ENCODE measurements around the gene CECR2.

Gene CECR2

DNA sequence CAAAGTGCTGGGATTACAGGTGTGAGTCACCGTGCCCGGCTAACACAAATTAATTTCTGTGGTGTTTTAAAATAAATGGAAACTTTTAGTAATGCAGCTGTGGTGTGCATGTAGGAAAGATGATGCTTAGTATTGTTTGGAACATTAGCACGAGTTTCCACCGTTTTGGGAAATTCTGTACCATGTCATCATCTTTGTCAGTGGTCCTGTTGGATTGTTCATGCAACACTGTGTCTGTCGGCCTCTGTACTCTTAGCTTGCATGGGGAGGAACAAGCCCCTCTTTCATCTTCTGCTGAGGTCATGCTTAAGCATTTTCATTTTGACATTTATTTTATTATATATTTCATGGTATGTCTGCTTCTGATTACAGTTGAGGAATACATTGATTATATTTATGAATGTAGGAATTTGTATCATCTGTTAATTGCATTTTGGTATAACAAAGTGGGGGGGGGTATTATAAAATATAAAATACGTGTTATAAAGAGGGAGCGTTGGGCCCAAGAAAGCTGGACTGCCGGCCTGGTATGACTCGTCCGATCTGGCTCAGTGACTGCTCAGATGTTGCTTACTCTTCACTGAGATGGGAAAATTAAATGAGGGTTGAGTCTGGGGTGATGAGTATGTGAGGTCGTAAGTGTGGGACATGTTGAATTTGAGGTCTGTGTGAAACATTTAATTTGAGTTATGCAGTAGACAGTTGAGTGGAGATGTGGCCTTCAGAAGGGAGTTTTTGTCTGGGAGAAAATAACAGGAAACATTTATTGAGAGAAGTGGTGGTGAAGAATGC, 28.7 kb downstream of the CECR2 start:
- no peak overlapping the region for H3K27ac ChIP-seq (ENCODE audit: insufficient read depth in 1 of 2, low read depth in 1 of 2, low read length in 2 of 2, poor library complexity in 1 of 2, severe bottlenecking in 2 of 2)
- ChIA-PET POLR2A (no interaction called here), CTCF (interaction anchor here (1.2 kb wide), 1 partner anchor 29 kb away, joined by 4 read pairs; the partner anchor contains the start of gene CECR2)
- 98% methylated on average over 11 of the region's 11 CpGs for WGBS (ENCODE audit: insufficient coverage)
- no peaks in the 10 kb centered on the region for H3K4me1 ChIP-seq (ENCODE audit: control extremely low read depth in 1 of 4, control insufficient read depth in 4 of 4, insufficient read depth in 4 of 4, low read length in 3 of 4)
- no peaks in the 10 kb centered on the region for H3K36me3 ChIP-seq (ENCODE audit: control insufficient read depth in 4 of 4, insufficient read depth in 4 of 4, low read length in 3 of 4)
- DNase-seq: no peak
- H3K9me3 ChIP-seq (ENCODE audit: control extremely low read depth in 1 of 5, control insufficient read depth in 4 of 5, insufficient read depth in 2 of 5, low read depth in 1 of 5, low read length in 4 of 5): no peaks in the 10 kb centered on the region
- no peak overlapping the region for H3K4me3 ChIP-seq (ENCODE audit: control insufficient read depth in 1 of 7, extremely low read depth in 1 of 7, insufficient read depth in 4 of 7, low read depth in 2 of 7, low read length in 6 of 7)
- H3K27me3 ChIP-seq (replicated peaks in 2 of 5; ENCODE audit: control insufficient read depth in 4 of 5, insufficient read depth in 5 of 5, low read length in 4 of 5): peaks cover 0 to 1% (median 0%) of the 10 kb centered on the region in 5 experiments

DNA sequence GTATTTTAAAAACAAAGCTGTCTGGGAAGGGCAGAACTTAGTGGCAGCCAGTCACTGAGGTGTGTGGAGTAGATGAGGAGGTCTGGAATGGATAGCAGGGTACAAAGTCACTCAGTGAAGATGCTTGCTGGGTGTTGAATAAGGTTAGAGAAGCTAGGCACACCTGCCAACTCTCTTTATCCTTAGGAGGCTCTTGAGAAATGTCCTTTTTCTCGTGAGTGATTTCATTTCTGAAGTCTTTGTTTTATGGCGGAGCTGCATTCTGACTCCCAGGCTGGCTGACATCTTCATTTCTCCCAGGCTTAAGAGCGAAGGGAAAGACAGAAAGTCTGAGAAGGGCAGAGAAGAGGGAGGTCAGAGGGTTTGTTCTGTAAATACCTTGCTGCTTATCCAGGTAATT, 31.0 kb downstream of the CECR2 start:
- CTCF ChIA-PET: no interaction called here

GRCh38 chr22:17401728-17402127, 32.5 kb downstream of the CECR2 start:
- POLR2A ChIA-PET: no interaction called here
- peaks cover 0 to 1% (median 0%) of the 10 kb centered on the region in 5 experiments for H3K27me3 ChIP-seq (replicated peaks in 2 of 5; ENCODE audit: control insufficient read depth in 4 of 5, insufficient read depth in 5 of 5, low read length in 4 of 5)
- CTCF ChIA-PET: no interaction called here
- no peaks in the 10 kb centered on the region for H3K36me3 ChIP-seq (ENCODE audit: control insufficient read depth in 4 of 4, insufficient read depth in 4 of 4, low read length in 3 of 4)
- no peak overlapping the region for H3K4me3 ChIP-seq (ENCODE audit: control insufficient read depth in 1 of 7, extremely low read depth in 1 of 7, insufficient read depth in 4 of 7, low read depth in 2 of 7, low read length in 6 of 7)
- H3K27ac ChIP-seq (ENCODE audit: insufficient read depth in 1 of 2, low read depth in 1 of 2, low read length in 2 of 2, poor library complexity in 1 of 2, severe bottlenecking in 2 of 2): no peak overlapping the region
- 94% methylated on average over 5 of the region's 7 CpGs for WGBS (ENCODE audit: insufficient coverage)
- no peak for DNase-seq
- no peaks in the 10 kb centered on the region for H3K9me3 ChIP-seq (ENCODE audit: control extremely low read depth in 1 of 5, control insufficient read depth in 4 of 5, insufficient read depth in 2 of 5, low read depth in 1 of 5, low read length in 4 of 5)
- H3K4me1 ChIP-seq (ENCODE audit: control extremely low read depth in 1 of 4, control insufficient read depth in 4 of 4, insufficient read depth in 4 of 4, low read length in 3 of 4): no peaks in the 10 kb centered on the region

More for the DNA sequence above, 31.0 kb downstream of the CECR2 start:
- Histone ChIP-seq H3K36me3 (ENCODE audit: control insufficient read depth in 4 of 4, insufficient read depth in 4 of 4, low read length in 3 of 4) (no peaks in the 10 kb centered on the region), H3K4me1 (ENCODE audit: control extremely low read depth in 1 of 4, control insufficient read depth in 4 of 4, insufficient read depth in 4 of 4, low read length in 3 of 4) (no peaks in the 10 kb centered on the region), H3K27me3 (replicated peaks in 2 of 5; ENCODE audit: control insufficient read depth in 4 of 5, insufficient read depth in 5 of 5, low read length in 4 of 5) (peaks cover 0 to 1% (median 0%) of the 10 kb centered on the region in 5 experiments), H3K9me3 (ENCODE audit: control extremely low read depth in 1 of 5, control insufficient read depth in 4 of 5, insufficient read depth in 2 of 5, low read depth in 1 of 5, low read length in 4 of 5) (no peaks in the 10 kb centered on the region), H3K27ac (ENCODE audit: insufficient read depth in 1 of 2, low read depth in 1 of 2, low read length in 2 of 2, poor library complexity in 1 of 2, severe bottlenecking in 2 of 2) (no peak overlapping the region), H3K4me3 (ENCODE audit: control insufficient read depth in 1 of 7, extremely low read depth in 1 of 7, insufficient read depth in 4 of 7, low read depth in 2 of 7, low read length in 6 of 7) (no peak overlapping the region)
- POLR2A ChIA-PET: no interaction called here
- WGBS (ENCODE audit: insufficient coverage): 95% methylated on average over 3 of the region's 3 CpGs
- DNase-seq: no peak

GRCh38 chr22:17402293-17402692, 33.0 kb downstream of the CECR2 start:
- no peak for DNase-seq
- no peak overlapping the region for H3K27ac ChIP-seq (ENCODE audit: insufficient read depth in 1 of 2, low read depth in 1 of 2, low read length in 2 of 2, poor library complexity in 1 of 2, severe bottlenecking in 2 of 2)
- H3K27me3 ChIP-seq (replicated peaks in 2 of 5; ENCODE audit: control insufficient read depth in 4 of 5, insufficient read depth in 5 of 5, low read length in 4 of 5): peaks cover 0 to 1% (median 0%) of the 10 kb centered on the region in 5 experiments
- ChIA-PET POLR2A (no interaction called here), CTCF (no interaction called here)
- no peaks in the 10 kb centered on the region for H3K9me3 ChIP-seq (ENCODE audit: control extremely low read depth in 1 of 5, control insufficient read depth in 4 of 5, insufficient read depth in 2 of 5, low read depth in 1 of 5, low read length in 4 of 5)
- no peaks in the 10 kb centered on the region for H3K4me1 ChIP-seq (ENCODE audit: control extremely low read depth in 1 of 4, control insufficient read depth in 4 of 4, insufficient read depth in 4 of 4, low read length in 3 of 4)
- no peaks in the 10 kb centered on the region for H3K36me3 ChIP-seq (ENCODE audit: control insufficient read depth in 4 of 4, insufficient read depth in 4 of 4, low read length in 3 of 4)
- H3K4me3 ChIP-seq (ENCODE audit: control insufficient read depth in 1 of 7, extremely low read depth in 1 of 7, insufficient read depth in 4 of 7, low read depth in 2 of 7, low read length in 6 of 7): no peak overlapping the region

- H3K36me3 ChIP-seq (ENCODE audit: control insufficient read depth in 4 of 4, insufficient read depth in 4 of 4, low read length in 3 of 4): no peaks in the 10 kb centered on the region
- H3K27ac ChIP-seq (ENCODE audit: insufficient read depth in 1 of 2, low read depth in 1 of 2, low read length in 2 of 2, poor library complexity in 1 of 2, severe bottlenecking in 2 of 2): no peak overlapping the region
- H3K27me3 ChIP-seq (replicated peaks in 2 of 5; ENCODE audit: control insufficient read depth in 4 of 5, insufficient read depth in 5 of 5, low read length in 4 of 5): peaks cover 0 to 1% (median 0%) of the 10 kb centered on the region in 5 experiments
- H3K4me3 ChIP-seq (ENCODE audit: control insufficient read depth in 1 of 7, extremely low read depth in 1 of 7, insufficient read depth in 4 of 7, low read depth in 2 of 7, low read length in 6 of 7): no peak overlapping the region
- over 99% methylated on average over 11 of the region's 13 CpGs for WGBS (ENCODE audit: insufficient coverage)
- ChIA-PET CTCF (no interaction called here), POLR2A (no interaction called here)
- DNase-seq: no peak
- no peaks in the 10 kb centered on the region for H3K4me1 ChIP-seq (ENCODE audit: control extremely low read depth in 1 of 4, control insufficient read depth in 4 of 4, insufficient read depth in 4 of 4, low read length in 3 of 4)
- H3K9me3 ChIP-seq (ENCODE audit: control extremely low read depth in 1 of 5, control insufficient read depth in 4 of 5, insufficient read depth in 2 of 5, low read depth in 1 of 5, low read length in 4 of 5): no peaks in the 10 kb centered on the region
Observed at GRCh38 chr22:17403906-17404305, 34.6 kb downstream of the CECR2 start.

GRCh38 chr22:17407643-17408042, 38.4 kb downstream of the CECR2 start:
- Histone ChIP-seq H3K4me1 (ENCODE audit: control extremely low read depth in 1 of 4, control insufficient read depth in 4 of 4, insufficient read depth in 4 of 4, low read length in 3 of 4) (no peaks in the 10 kb centered on the region), H3K27me3 (replicated peaks in 2 of 5; ENCODE audit: control insufficient read depth in 4 of 5, insufficient read depth in 5 of 5, low read length in 4 of 5) (no peaks in the 10 kb centered on the region), H3K9me3 (ENCODE audit: control extremely low read depth in 1 of 5, control insufficient read depth in 4 of 5, insufficient read depth in 2 of 5, low read depth in 1 of 5, low read length in 4 of 5) (no peaks in the 10 kb centered on the region), H3K4me3 (ENCODE audit: control insufficient read depth in 1 of 7, extremely low read depth in 1 of 7, insufficient read depth in 4 of 7, low read depth in 2 of 7, low read length in 6 of 7) (no peak overlapping the region), H3K36me3 (ENCODE audit: control insufficient read depth in 4 of 4, insufficient read depth in 4 of 4, low read length in 3 of 4) (no peaks in the 10 kb centered on the region), H3K27ac (ENCODE audit: insufficient read depth in 1 of 2, low read depth in 1 of 2, low read length in 2 of 2, poor library complexity in 1 of 2, severe bottlenecking in 2 of 2) (no peak overlapping the region)
- ChIA-PET CTCF (no interaction called here), POLR2A (no interaction called here)
- 93% methylated on average over 2 of the region's 5 CpGs for WGBS (ENCODE audit: insufficient coverage)
- DNase-seq: no peak

DNA sequence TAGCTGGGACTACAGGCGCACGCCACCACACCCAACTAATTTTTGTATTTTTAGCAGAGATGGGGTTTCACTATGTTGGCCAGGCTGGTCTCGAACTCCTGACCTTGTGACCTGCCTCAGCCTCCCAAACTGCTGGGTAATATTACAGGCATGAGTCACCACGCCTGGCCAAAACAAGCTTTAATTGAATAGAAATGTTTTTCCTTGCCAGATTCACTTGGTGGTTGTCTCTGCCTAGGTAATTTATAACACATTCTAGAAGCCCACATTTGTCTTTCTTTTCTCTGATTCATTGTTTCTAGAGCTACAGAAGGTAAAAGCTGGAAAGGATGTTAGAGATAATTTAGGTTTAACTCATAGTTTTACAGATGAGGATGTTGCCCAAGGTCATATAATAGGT, 41.3 kb downstream of the CECR2 start:
- Histone ChIP-seq H3K27ac (ENCODE audit: insufficient read depth in 1 of 2, low read depth in 1 of 2, low read length in 2 of 2, poor library complexity in 1 of 2, severe bottlenecking in 2 of 2) (no peak overlapping the region), H3K27me3 (replicated peaks in 2 of 5; ENCODE audit: control insufficient read depth in 4 of 5, insufficient read depth in 5 of 5, low read length in 4 of 5) (no peaks in the 10 kb centered on the region), H3K36me3 (ENCODE audit: control insufficient read depth in 4 of 4, insufficient read depth in 4 of 4, low read length in 3 of 4) (no peaks in the 10 kb centered on the region), H3K4me3 (ENCODE audit: control insufficient read depth in 1 of 7, extremely low read depth in 1 of 7, insufficient read depth in 4 of 7, low read depth in 2 of 7, low read length in 6 of 7) (no peak overlapping the region), H3K4me1 (ENCODE audit: control extremely low read depth in 1 of 4, control insufficient read depth in 4 of 4, insufficient read depth in 4 of 4, low read length in 3 of 4) (no peaks in the 10 kb centered on the region), H3K9me3 (ENCODE audit: control extremely low read depth in 1 of 5, control insufficient read depth in 4 of 5, insufficient read depth in 2 of 5, low read depth in 1 of 5, low read length in 4 of 5) (no peaks in the 10 kb centered on the region)
- ChIA-PET CTCF (no interaction called here), POLR2A (no interaction called here)
- WGBS (ENCODE audit: insufficient coverage): 86% methylated on average over 1 of the region's 4 CpGs
- DNase-seq: no peak
